Measurements from ENCODE around the gene PRSS38. TPM values are rescaled to one million over a fixed set of nuclear protein-coding genes. Genes with fewer than 3 reads are reported as not detected.

The PRSS38 gene
- total and polyA plus RNA-seq, 2 donors (not counting 3 experiments of a cell fraction or from before 2014, with no cell fraction given): not detected

DNA sequence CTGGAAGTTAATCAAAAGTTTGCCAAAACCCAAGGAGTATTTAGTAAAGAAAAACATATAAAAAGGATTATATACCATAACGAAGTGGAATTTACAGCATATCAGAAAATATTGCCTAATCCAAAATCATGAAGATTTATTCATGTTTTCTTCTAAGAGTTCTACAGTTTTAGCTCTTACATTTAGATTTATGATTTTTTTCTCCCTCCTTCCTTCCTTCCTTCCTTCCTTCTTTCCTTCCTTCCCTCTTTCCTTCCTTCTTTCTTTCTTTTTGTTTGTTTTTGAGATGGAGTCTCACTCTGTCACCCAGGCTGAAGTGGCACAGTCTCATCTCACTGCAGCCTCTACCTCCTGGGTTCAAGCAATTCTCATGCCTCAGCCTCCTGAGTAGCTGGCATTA, 15.7 kb upstream of the PRSS38 start:
- no peak overlapping the region for H3K27ac ChIP-seq (ENCODE audit: insufficient read depth, low read depth, low read length)
- intact Hi-C loops (cut with micrococcal nuclease): no loop called here
- dilution Hi-C loops (cut with MboI; ENCODE audit: extremely low pct_ligation_motif_present, low sequenced_read_pairs): no loop called here
- H3K36me3 ChIP-seq (ENCODE audit: control insufficient read depth in 2 of 2, extremely low read depth in 1 of 2, insufficient read depth in 2 of 2, low read length in 2 of 2): no peaks in the 10 kb centered on the region
- no peaks in the 10 kb centered on the region for H3K4me1 ChIP-seq (ENCODE audit: control insufficient read depth, extremely low read depth, insufficient read depth, low read length)
- no peaks in the 10 kb centered on the region for H4K20me1 ChIP-seq (replicated peaks; ENCODE audit: control insufficient read depth, extremely low read depth, insufficient read depth, low read length)
- no peaks in the 10 kb centered on the region for H3K9me1 ChIP-seq (replicated peaks; ENCODE audit: control insufficient read depth, extremely low read depth, insufficient read depth, low read length)
- no peaks in the 10 kb centered on the region for H3K9me3 ChIP-seq (replicated peaks; ENCODE audit: control insufficient read depth, insufficient read depth, low read length)
- TF ChIP-seq GATA2 (IDR thresholded peaks at IDR 0.05; ENCODE audit: insufficient read depth, insufficient read length, low read depth, low read length): no peak
- TF ChIP-seq, protein P1, sequence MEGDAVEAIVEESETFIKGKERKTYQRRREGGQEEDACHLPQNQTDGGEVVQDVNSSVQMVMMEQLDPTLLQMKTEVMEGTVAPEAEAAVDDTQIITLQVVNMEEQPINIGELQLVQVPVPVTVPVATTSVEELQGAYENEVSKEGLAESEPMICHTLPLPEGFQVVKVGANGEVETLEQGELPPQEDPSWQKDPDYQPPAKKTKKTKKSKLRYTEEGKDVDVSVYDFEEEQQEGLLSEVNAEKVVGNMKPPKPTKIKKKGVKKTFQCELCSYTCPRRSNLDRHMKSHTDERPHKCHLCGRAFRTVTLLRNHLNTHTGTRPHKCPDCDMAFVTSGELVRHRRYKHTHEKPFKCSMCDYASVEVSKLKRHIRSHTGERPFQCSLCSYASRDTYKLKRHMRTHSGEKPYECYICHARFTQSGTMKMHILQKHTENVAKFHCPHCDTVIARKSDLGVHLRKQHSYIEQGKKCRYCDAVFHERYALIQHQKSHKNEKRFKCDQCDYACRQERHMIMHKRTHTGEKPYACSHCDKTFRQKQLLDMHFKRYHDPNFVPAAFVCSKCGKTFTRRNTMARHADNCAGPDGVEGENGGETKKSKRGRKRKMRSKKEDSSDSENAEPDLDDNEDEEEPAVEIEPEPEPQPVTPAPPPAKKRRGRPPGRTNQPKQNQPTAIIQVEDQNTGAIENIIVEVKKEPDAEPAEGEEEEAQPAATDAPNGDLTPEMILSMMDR (IDR thresholded peaks at IDR 0.05; ENCODE audit: extremely low read depth in 1 of 2, insufficient read depth in 1 of 2, low read depth in 1 of 2, low read length in 2 of 2): no peak
- no peak for TF ChIP-seq EZH2 (IDR thresholded peaks at IDR 0.05; ENCODE audit: borderline replicate concordance, low read depth, low read length, severe bottlenecking)
- TF ChIP-seq POLR2AphosphoS5 (IDR thresholded peaks at IDR 0.05; ENCODE audit: insufficient read depth, low read depth, low read length): no peak
- no peak for TF ChIP-seq POLR2A (IDR thresholded peaks at IDR 0.05; ENCODE audit: low read depth, low read length)
- no peak for TF ChIP-seq MYC (IDR thresholded peaks at IDR 0.05; ENCODE audit: low read depth, low read length)
- no peak for TF ChIP-seq FOS (IDR thresholded peaks at IDR 0.05; ENCODE audit: borderline replicate concordance, insufficient read depth, low read length)
- TF ChIP-seq, protein P2, sequence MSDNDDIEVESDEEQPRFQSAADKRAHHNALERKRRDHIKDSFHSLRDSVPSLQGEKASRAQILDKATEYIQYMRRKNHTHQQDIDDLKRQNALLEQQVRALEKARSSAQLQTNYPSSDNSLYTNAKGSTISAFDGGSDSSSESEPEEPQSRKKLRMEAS (IDR thresholded peaks at IDR 0.05; ENCODE audit: insufficient read depth, insufficient read length): no peak
- TF ChIP-seq JUN (IDR thresholded peaks at IDR 0.05; ENCODE audit: borderline replicate concordance, insufficient read depth, insufficient read length, low read depth): no peak
- H2AFZ ChIP-seq (ENCODE audit: low read depth, low read length): no peak overlapping the region
- no peak overlapping the region for H3K4me3 ChIP-seq (replicated peaks in 1 of 3; ENCODE audit: insufficient read depth in 1 of 3, low read depth in 1 of 3, low read length in 3 of 3)
- no peak overlapping the region for H3K9ac ChIP-seq (replicated peaks; ENCODE audit: extremely low read depth, insufficient read depth, low read length)
- ChIA-PET POLR2A (no interaction called here), CTCF (no interaction called here)
- DNase-seq (ENCODE audit: low read depth, low spot score) (no peak), FAIRE-seq (no peak)
- no TSS peak for BruUV-seq (replicated peaks)
- H3K27me3 ChIP-seq (ENCODE audit: control insufficient read depth in 2 of 2, insufficient read depth in 2 of 2, low read length in 2 of 2): peaks cover 2 to 8% of the 10 kb centered on the region in 2 experiments
- H3K4me2 ChIP-seq (ENCODE audit: insufficient read depth, low read length): no peak overlapping the region
- no peaks in the 10 kb centered on the region for H3K79me2 ChIP-seq (ENCODE audit: control insufficient read depth, insufficient read depth, low read length)
